SK-N-SH (cell line): Measurements from ENCODE around the gene ZNF275. TPM values are rescaled to one million over a fixed set of nuclear protein-coding genes. Genes with fewer than 3 reads are reported as not detected.

Experiments
- CTCF ChIA-PET: fragments of 300-600, 350-600 bp; formaldehyde crosslinking; extraction: SDS; loops from one replicate; lab custom pipeline; 2021; lab: Yijun Ruan, JAX
- POLR2A ChIA-PET: fragments of 350-600 bp; sonication (Branson Sonifier 250); formaldehyde crosslinking; extraction: SDS; loops from one replicate; lab custom pipeline; 2020; ENCODE audit warnings: antibody characterized with exemption, inconsistent platforms; lab: Yijun Ruan, JAX
- DNase-seq: peaks from one replicate; pipeline ENCODE4 v3.0.0; 2012
- H2AFZ ChIP-seq: fragments of 200-600 bp; sonication (generic); 2 replicates; pipeline ENCODE4 v1.8.1; 2016; ENCODE audit warnings: antibody characterized with exemption, mild to moderate bottlenecking, low read depth
- H3F3A ChIP-seq: fragments of 200-600 bp; sonication (generic); replicated peaks from 2 replicates; pipeline ENCODE3; 2016; ENCODE audit warnings: antibody characterized with exemption, mild to moderate bottlenecking; ENCODE audit not compliant: insufficient read depth
- H3K27ac ChIP-seq, 2 experiments: fragments of 200-500 bp in 1 of 2; fragments of 200-600 bp in 1 of 2; sonication (Bioruptor generic) in 1 of 2; sonication (generic), shearing (Covaris generic) in 1 of 2; 2 replicates each; pipeline versions ENCODE4 v1.5.1 to v1.6.1; 2014 to 2016; ENCODE audit warnings: low read depth in 2 of 2, inconsistent platforms in 1 of 2, low read length in 1 of 2, mild to moderate bottlenecking in 1 of 2, mixed read lengths in 1 of 2
- H3K27me3 ChIP-seq: fragments of 200-600 bp; sonication (generic), shearing (Covaris generic); 2 replicates; pipeline ENCODE4 v1.6.1; 2016; ENCODE audit warnings: mixed run types; ENCODE audit not compliant: insufficient read depth
- H3K36me3 ChIP-seq, 2 experiments: fragments of 200-500 bp in 1 of 2; fragments of 200-600 bp in 1 of 2; sonication (Bioruptor generic) in 1 of 2; sonication (generic) in 1 of 2; replicated peaks in 1 of 2; 2 replicates each; pipeline versions ENCODE3 to v1.5.1; 2014 to 2016; ENCODE audit warnings: low read length in 1 of 2, mild to moderate bottlenecking in 1 of 2; ENCODE audit not compliant: insufficient read depth in 2 of 2, control insufficient read depth in 1 of 2
- H3K4me1 ChIP-seq, 2 experiments: fragments of 200-500 bp in 1 of 2; fragments of 200-600 bp in 1 of 2; sonication (Bioruptor generic) in 1 of 2; sonication (generic), shearing (Covaris generic) in 1 of 2; 2 replicates each; pipeline versions ENCODE4 v1.5.1 to v1.6.1; 2014 to 2016; ENCODE audit warnings: low read depth in 1 of 2, low read length in 1 of 2, mixed run types in 1 of 2; ENCODE audit not compliant: insufficient read depth in 2 of 2, control insufficient read depth in 1 of 2
- H3K4me2 ChIP-seq: fragments of 200-600 bp; sonication (generic), shearing (Covaris generic); 2 replicates; pipeline ENCODE4 v1.6.1; 2017; ENCODE audit warnings: mixed run types
- H3K4me3 ChIP-seq, 2 experiments: fragments of 200-500 bp in 1 of 2; fragments of 200-600 bp in 1 of 2; sonication (Bioruptor generic) in 1 of 2; sonication (generic), shearing (Covaris generic) in 1 of 2; 2 replicates each; pipeline versions ENCODE4 v1.5.1 to v1.8.1; 2014 to 2016; ENCODE audit warnings: low read depth in 2 of 2, inconsistent platforms in 1 of 2, low read length in 1 of 2, mild to moderate bottlenecking in 1 of 2, mixed read lengths in 1 of 2, moderate library complexity in 1 of 2
- H3K79me2 ChIP-seq: fragments of 200-600 bp; sonication (generic); 2 replicates; pipeline ENCODE4 v1.8.1; 2017; ENCODE audit warnings: mild to moderate bottlenecking; ENCODE audit not compliant: insufficient read depth
- H3K9ac ChIP-seq: fragments of 200-600 bp; sonication (generic); 2 replicates; pipeline ENCODE4 v1.6.1; 2017; ENCODE audit warnings: mixed run types
- H3K9me2 ChIP-seq: fragments of 200-600 bp; sonication (generic); 2 replicates; pipeline ENCODE4 v1.6.1; 2017; ENCODE audit warnings: mixed run types
- H3K9me3 ChIP-seq: fragments of 200-600 bp; sonication (generic); 2 replicates; pipeline ENCODE4 v1.6.1; 2017; ENCODE audit warnings: mixed run types, mild to moderate bottlenecking, moderate library complexity
- H4K20me1 ChIP-seq: fragments of 200-600 bp; sonication (generic); 2 replicates; pipeline ENCODE4 v1.6.1; 2017; ENCODE audit warnings: mild to moderate bottlenecking, mixed run types; ENCODE audit not compliant: insufficient read depth
- ELF1 ChIP-seq: IDR thresholded peaks from 2 replicates; pipeline ENCODE4 v1.4.0; 2012
- EP300 ChIP-seq, 2 experiments: IDR thresholded peaks; 2 replicates each; pipeline versions ENCODE4 v1.4.0 to v1.6.1; 2012; ENCODE audit warnings: borderline replicate concordance in 1 of 2, low read depth in 1 of 2, low read length in 1 of 2
- FOSL2 ChIP-seq: IDR thresholded peaks from 2 replicates; pipeline ENCODE4 v1.4.0; 2012; ENCODE audit warnings: low read depth, mild to moderate bottlenecking, moderate library complexity, borderline replicate concordance
- GABPA ChIP-seq: IDR thresholded peaks from 2 replicates; pipeline ENCODE4 v1.4.0; 2012; ENCODE audit warnings: low read depth, mild to moderate bottlenecking
- GATA2 ChIP-seq: sonication (generic); formaldehyde crosslinking; IDR thresholded peaks from 2 replicates; pipeline ENCODE4 v1.5.0; 2020; ENCODE audit warnings: mild to moderate bottlenecking, missing genetic modification reagents
- JUND ChIP-seq: IDR thresholded peaks from 2 replicates; pipeline ENCODE4 v1.4.0; 2012
- MEF2A ChIP-seq: IDR thresholded peaks from 2 replicates; pipeline ENCODE4 v1.4.0; 2012; ENCODE audit warnings: low read depth, borderline replicate concordance
- NFIC ChIP-seq: IDR thresholded peaks from 2 replicates; pipeline ENCODE4 v1.4.0; 2012; ENCODE audit warnings: borderline replicate concordance
- NRF1 ChIP-seq: IDR thresholded peaks from 2 replicates; pipeline ENCODE4 v1.6.1; 2012; ENCODE audit warnings: low read depth, mild to moderate bottlenecking, low read length
- POLR2AphosphoS5 ChIP-seq: IDR thresholded peaks from 2 replicates; pipeline ENCODE4 v1.6.1; 2012; ENCODE audit warnings: low read depth, low read length
- SIN3A ChIP-seq: IDR thresholded peaks from 2 replicates; pipeline ENCODE4 v1.6.1; 2012; ENCODE audit warnings: low read depth, mild to moderate bottlenecking, low read length, moderate library complexity, borderline replicate concordance
- SMC3 ChIP-seq: IDR thresholded peaks from 2 replicates; pipeline ENCODE4 v1.6.1; 2012; ENCODE audit warnings: low read depth, low read length, improper control_type of control experiment
- TAF1 ChIP-seq: IDR thresholded peaks from 2 replicates; pipeline ENCODE4 v1.6.1; 2012; ENCODE audit warnings: low read depth, mild to moderate bottlenecking, low read length, moderate library complexity, borderline replicate concordance
- TEAD4 ChIP-seq: IDR thresholded peaks from 2 replicates; pipeline ENCODE4 v1.4.0; 2012; ENCODE audit warnings: mild to moderate bottlenecking, borderline replicate concordance; ENCODE audit not compliant: insufficient read depth
- WGBS: methylation state at CpG from one replicate; pipeline ENCODE4 v1.1.6; 2017; ENCODE audit warnings: low lambda C conversion rate; 5-methylcytosine and 5-hydroxymethylcytosine counted together
- polyA plus RNA-seq, 3 experiments: library from polyadenylated mRNA; depleted of rRNA; stranded (reverse); fragments of >200 nt; gene quantifications; 2 replicates each; pipeline ENCODE4 v1.2.3, GENCODE V29; 2012
- TF ChIP-seq, protein P1 (sequence below): IDR thresholded peaks from 2 replicates; pipeline ENCODE4 v1.4.0; 2012; ENCODE audit warnings: low read depth, borderline replicate concordance
- TF ChIP-seq, protein P2 (sequence below): IDR thresholded peaks from 2 replicates; pipeline ENCODE4 v1.4.0; 2012; ENCODE audit warnings: low read depth

ZNF275 gene
- polyA plus RNA-seq, 1 of the 3 experiments (the other 2 are of a cell fraction), result 4.9 TPM

DNA sequence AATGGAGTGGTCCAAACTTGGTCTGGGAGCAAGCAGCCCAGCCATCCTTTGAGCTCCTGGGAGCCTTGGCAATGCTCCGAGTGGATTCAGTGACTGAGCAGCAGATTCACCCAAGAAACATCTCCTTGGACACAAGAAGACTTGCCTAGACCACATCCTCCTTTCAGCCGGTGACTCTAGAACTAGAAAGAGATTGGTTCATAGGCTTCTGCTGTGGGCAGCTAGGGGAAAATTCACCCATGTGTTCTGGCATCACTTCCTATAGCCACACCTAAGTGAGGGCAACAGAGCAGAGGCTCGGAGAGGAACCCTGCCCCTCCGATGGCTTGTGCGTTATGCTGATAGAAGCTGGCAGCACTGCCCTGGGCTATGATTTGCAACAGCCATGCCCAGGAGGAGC is 16.0 kb downstream of the ZNF275 start:
- Histone ChIP-seq H3K9ac (no peak overlapping the region), H3K36me3 (peaks cover 6 to 19% of the 10 kb centered on the region in 2 experiments), H3K27ac (no peak overlapping the region), H3K4me2 (no peak overlapping the region), H3K4me3 (no peak overlapping the region), H3K27me3 (no peaks in the 10 kb centered on the region; the same call in 1 of the 2 replicates), H3F3A (no peaks in the 10 kb centered on the region), H3K79me2 (no peaks in the 10 kb centered on the region), H3K9me2 (no peaks in the 10 kb centered on the region), H3K4me1 (no peaks in the 10 kb centered on the region), H3K9me3 (no peaks in the 10 kb centered on the region), H4K20me1 (no peaks in the 10 kb centered on the region), H2AFZ (no peak overlapping the region)
- TF ChIP-seq, protein P1, sequence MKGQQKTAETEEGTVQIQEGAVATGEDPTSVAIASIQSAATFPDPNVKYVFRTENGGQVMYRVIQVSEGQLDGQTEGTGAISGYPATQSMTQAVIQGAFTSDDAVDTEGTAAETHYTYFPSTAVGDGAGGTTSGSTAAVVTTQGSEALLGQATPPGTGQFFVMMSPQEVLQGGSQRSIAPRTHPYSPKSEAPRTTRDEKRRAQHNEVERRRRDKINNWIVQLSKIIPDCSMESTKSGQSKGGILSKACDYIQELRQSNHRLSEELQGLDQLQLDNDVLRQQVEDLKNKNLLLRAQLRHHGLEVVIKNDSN, result no peak
- TF ChIP-seq JUND (no peak), FOSL2 (no peak), TAF1 (no peak), POLR2AphosphoS5 (no peak), EP300 (IDR thresholded peaks at IDR 0.05; ENCODE audit: borderline replicate concordance in 1 of 2, low read depth in 1 of 2, low read length in 1 of 2) (no peak), NRF1 (no peak), ELF1 (no peak)
- 61% methylated on average over 3 of the region's 5 CpGs for WGBS
- DNase-seq, result no peak
- CTCF ChIA-PET, result interaction anchor here (0.9 kb wide), 1 partner anchor 88 kb away, joined by 3 read pairs; no protein-coding TSS in a partner anchor
- POLR2A ChIA-PET, result no interaction called here

DNA sequence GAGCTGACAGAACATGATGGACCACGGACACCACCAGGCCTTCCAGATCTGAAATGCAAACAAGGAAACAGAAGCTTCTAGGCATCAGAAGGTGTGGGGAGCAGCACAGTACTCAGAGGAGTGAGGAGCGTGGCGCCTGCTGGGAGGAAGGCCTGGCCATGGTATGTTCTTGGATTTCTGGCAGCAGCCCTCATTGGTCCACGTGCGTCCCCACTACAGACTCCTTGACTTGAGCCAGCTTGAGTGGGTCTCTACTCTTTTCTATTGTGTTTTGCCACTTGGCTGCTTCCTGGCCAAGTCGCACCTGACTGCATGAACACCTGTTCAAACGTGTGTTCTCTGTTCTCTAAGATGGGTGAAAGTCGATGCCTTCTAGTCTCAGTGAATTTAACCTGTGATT is 18.0 kb downstream of the ZNF275 start:
- TF ChIP-seq ELF1, result no peak
- no peak for TF ChIP-seq EP300 (IDR thresholded peaks at IDR 0.05; ENCODE audit: borderline replicate concordance in 1 of 2, low read depth in 1 of 2, low read length in 1 of 2)
- TF ChIP-seq, all 33 proteins: peak for 0
- CTCF ChIA-PET, result interaction anchor here (1.4 kb wide), 1 partner anchor 319 kb away, joined by 4 read pairs; no protein-coding TSS in a partner anchor
- H3K9ac ChIP-seq, result no peak overlapping the region

DNA sequence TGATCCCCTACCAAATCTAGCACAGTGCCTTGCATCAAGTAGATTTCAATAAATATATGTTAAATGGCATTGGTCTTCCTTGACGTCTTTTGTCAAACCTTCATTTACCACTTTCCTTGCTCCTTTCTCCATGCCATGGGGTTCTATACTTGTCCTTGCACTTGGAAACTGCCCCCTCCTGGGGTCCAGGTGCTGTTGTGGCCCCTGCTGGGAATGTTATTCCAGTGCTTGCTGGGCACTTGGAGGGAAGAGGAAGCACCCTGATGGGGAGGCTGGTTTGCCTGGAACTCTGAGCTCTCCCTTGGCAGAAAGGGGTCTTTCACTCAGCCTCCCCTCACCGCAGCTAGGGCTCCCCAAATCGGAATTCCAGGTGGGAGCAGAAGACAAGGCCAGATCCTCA is 18.9 kb downstream of the ZNF275 start:
- Histone ChIP-seq H3K27me3 (no peaks in the 10 kb centered on the region; the same call in 1 of the 2 replicates), H4K20me1 (no peaks in the 10 kb centered on the region), H2AFZ (no peak overlapping the region), H3K36me3 (peaks cover 5 to 6% of the 10 kb centered on the region in 2 experiments), H3K9ac (no peak overlapping the region), H3K4me2 (no peak overlapping the region), H3F3A (no peaks in the 10 kb centered on the region), H3K9me2 (no peaks in the 10 kb centered on the region), H3K27ac (no peak overlapping the region), H3K4me3 (no peak overlapping the region), H3K79me2 (no peaks in the 10 kb centered on the region), H3K9me3 (no peaks in the 10 kb centered on the region), H3K4me1 (no peaks in the 10 kb centered on the region)
- TF ChIP-seq POLR2AphosphoS5, result no peak
- no peak for TF ChIP-seq TEAD4
- TF ChIP-seq MEF2A, result no peak
- TF ChIP-seq TAF1, result no peak
- TF ChIP-seq, protein P2, sequence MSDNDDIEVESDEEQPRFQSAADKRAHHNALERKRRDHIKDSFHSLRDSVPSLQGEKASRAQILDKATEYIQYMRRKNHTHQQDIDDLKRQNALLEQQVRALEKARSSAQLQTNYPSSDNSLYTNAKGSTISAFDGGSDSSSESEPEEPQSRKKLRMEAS, result no peak
- no peak for TF ChIP-seq GABPA
- TF ChIP-seq SIN3A, result no peak
- TF ChIP-seq NFIC, result no peak
- no peak for TF ChIP-seq FOSL2
- TF ChIP-seq GATA2 (CRISPR knock-in tag), result no peak
- no peak for TF ChIP-seq EP300 (IDR thresholded peaks at IDR 0.05; ENCODE audit: borderline replicate concordance in 1 of 2, low read depth in 1 of 2, low read length in 1 of 2)
- TF ChIP-seq SMC3, result no peak
- DNase-seq, result no peak
- WGBS, result 25% methylated on average over 3 of the region's 3 CpGs
- CTCF ChIA-PET, result no interaction called here
- POLR2A ChIA-PET, result no interaction called here

More for the DNA sequence above, 18.0 kb downstream of the ZNF275 start:
- H3K4me3 ChIP-seq, result no peak overlapping the region
- H3K79me2 ChIP-seq, result no peaks in the 10 kb centered on the region
- no peaks in the 10 kb centered on the region for H3K9me3 ChIP-seq
- no peaks in the 10 kb centered on the region for H3K4me1 ChIP-seq
- no peaks in the 10 kb centered on the region for H4K20me1 ChIP-seq
- H3K9me2 ChIP-seq, result no peaks in the 10 kb centered on the region
- no peaks in the 10 kb centered on the region for H3F3A ChIP-seq
- no peaks in the 10 kb centered on the region; the same call in 1 of the 2 replicates for H3K27me3 ChIP-seq
- H3K27ac ChIP-seq, result no peak overlapping the region
- WGBS, result 54% methylated on average over 4 of the region's 8 CpGs
- peaks cover 6 to 13% of the 10 kb centered on the region in 2 experiments for H3K36me3 ChIP-seq
- no peak overlapping the region for H3K4me2 ChIP-seq
- DNase-seq, result no peak
- no peak overlapping the region for H2AFZ ChIP-seq
- POLR2A ChIA-PET, result no interaction called here
